Stimulated activated effector memory CD8-positive, alpha-beta T cell treated with anti-CD3 and anti-CD28 coated beads, Interleukin-12 subunit alpha, Interleukin-12 subunit beta, amount 100 ng/mL, for 72 hours (primary cell): ENCODE results near the gene KCNH4.
"Not testable (repeated sequence)": the region's sequence is repeated elsewhere in the genome, so short reads cannot be mapped to it uniquely, and the experiment has no call there.

Source experiments
- ATAC-seq: fragments of 150-1000 bp; cut with Tn5 transposase; 2 replicates; pipeline ENCODE4 v1.10.0; 2021
- DNase-seq, 2 donors: peaks; one replicate each; pipeline ENCODE4 v3.0.0; 2021 to 2022; ENCODE audit warnings: low spot score in 2 of 2
- H3K27ac Mint-ChIP-seq: one replicate; pipeline ENCODE4 v1.8.0; 2022; ENCODE audit warnings: mild to moderate bottlenecking, mixed read lengths
- H3K36me3 Mint-ChIP-seq: one replicate; pipeline ENCODE4 v1.8.0; 2022; ENCODE audit warnings: mild to moderate bottlenecking, mixed read lengths
- H3K4me1 Mint-ChIP-seq: one replicate; pipeline ENCODE4 v1.8.0; 2022; ENCODE audit warnings: mixed read lengths
- H3K4me3 Mint-ChIP-seq: one replicate; pipeline ENCODE4 v1.8.0; 2022; ENCODE audit warnings: mild to moderate bottlenecking, mixed read lengths
- H3K9me3 Mint-ChIP-seq: one replicate; pipeline ENCODE4 v1.8.0; 2022; ENCODE audit warnings: mixed read lengths

Gene KCNH4

DNA sequence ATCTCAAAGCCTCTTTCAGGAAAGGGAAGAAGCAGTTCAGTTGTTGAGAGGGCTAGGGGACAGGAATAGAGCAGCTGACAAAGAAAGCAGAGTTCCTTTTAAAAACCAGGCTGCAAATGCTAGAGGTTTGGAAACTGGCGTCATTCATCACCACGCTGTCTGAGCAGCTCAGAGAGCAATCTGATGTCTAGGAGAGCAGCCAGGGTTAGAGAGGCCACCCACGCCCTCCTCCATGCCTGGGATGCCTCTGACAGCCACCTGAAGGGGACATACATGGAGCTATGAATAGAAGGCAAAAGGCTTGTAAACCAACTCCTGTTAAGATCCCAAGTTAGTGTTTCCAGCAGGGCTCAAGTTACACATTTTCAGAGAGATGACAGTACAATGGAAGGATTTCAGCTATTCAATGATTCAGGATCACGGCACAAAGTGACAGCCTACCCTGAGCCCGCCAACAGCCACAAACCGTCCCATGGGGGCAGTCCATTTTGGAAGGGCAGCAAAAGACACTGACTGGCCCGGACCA, 38.5 kb downstream of the KCNH4 start:
- ATAC-seq (no peak), DNase-seq (no peak)
- H3K9me3 Mint-ChIP-seq: no peaks in the 10 kb centered on the region
- peak overlapping the region; percentile 9 for H3K27ac Mint-ChIP-seq
- peaks cover 48% of the 10 kb centered on the region for H3K4me1 Mint-ChIP-seq
- peaks cover 69% of the 10 kb centered on the region for H3K36me3 Mint-ChIP-seq
- H3K4me3 Mint-ChIP-seq: no peak overlapping the region

DNA sequence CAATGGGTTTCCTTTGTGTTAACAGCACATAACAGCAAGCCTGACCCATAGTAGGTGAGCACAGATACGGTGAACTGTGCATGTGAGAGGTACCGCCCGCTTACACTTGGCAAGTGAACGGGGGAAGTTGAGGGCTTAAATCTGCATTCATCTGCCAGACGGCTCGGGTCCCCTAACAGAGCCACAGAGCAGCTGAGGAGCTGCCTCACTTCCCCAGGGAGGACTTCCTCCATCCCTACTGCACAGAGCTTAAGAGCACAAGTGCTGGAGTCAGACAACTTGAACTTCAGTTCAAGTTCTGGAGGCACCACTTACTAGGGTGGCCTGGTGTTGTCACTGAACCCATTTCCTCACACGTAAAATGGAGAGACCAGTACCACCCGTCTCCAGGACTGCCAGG, 39.6 kb downstream of the KCNH4 start:
- Mint-ChIP-seq H3K4me1 (peaks cover 43% of the 10 kb centered on the region), H3K27ac (no peak overlapping the region), H3K36me3 (peaks cover 69% of the 10 kb centered on the region), H3K4me3 (no peak overlapping the region), H3K9me3 (no peaks in the 10 kb centered on the region)
- ATAC-seq (no peak), DNase-seq (no peak)

DNA sequence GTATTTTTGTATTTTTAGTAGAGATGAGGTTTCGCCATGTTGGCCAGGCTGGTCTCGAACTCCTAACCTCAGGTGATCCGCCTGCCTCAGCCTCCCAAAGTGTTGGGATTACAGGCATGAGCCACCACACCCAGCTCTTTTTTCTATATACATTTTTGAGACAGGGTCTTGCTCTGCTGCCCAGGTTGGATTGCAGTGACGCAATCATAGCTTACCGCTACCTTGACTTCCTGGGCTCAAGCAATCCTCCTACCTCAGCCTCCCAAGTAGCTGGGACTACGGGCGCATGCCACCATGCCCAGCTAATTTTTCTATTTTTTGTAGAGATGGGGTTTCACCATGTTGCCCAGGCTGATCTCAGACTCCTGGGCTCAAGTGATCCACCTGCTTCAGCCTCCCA, 40.3 kb downstream of the KCNH4 start:
- not testable (repeated sequence) for H3K27ac Mint-ChIP-seq, ATAC-seq, H3K9me3 Mint-ChIP-seq, H3K4me3 Mint-ChIP-seq, DNase-seq
- Mint-ChIP-seq H3K4me1 (peaks cover 50% of the 10 kb centered on the region), H3K36me3 (peaks cover 68% of the 10 kb centered on the region)

DNA sequence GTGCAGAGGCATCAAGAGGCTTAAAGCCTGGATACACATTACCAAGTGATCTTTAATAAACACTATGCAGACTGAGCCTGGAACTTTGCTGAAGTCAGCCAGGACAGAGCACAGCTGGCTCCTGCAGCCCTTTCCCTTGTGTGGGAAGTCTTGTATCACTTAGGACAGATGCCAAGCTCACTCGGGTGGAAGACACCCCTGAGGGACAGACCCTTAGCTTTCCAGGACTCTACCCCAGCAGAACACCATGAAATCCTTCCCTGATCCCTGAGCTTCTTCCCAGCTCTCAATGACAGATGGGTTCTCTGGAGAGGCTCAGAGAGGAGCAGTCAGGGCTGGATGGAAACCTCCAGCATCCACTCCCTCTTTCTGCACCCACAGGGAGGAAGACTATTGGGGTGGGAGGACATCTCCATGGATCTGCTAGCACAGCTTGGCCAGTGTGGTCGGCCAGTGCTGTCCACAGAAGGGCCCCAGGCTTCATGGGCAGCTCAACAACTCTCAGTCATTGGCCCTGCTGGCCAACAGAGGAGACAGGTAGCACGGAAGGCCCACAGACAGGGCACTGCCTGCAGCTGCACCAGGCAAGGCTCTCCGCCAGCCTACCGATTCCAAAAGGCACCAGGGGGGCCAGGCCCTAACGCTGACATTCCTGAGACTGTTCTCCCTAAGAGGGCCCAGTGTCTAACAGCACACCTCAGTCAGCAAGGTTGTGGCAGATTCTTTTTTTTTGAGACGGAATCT, 42.0 kb downstream of the KCNH4 start:
- Mint-ChIP-seq H3K36me3 (peaks cover 63% of the 10 kb centered on the region), H3K4me3 (no peak overlapping the region)

DNA sequence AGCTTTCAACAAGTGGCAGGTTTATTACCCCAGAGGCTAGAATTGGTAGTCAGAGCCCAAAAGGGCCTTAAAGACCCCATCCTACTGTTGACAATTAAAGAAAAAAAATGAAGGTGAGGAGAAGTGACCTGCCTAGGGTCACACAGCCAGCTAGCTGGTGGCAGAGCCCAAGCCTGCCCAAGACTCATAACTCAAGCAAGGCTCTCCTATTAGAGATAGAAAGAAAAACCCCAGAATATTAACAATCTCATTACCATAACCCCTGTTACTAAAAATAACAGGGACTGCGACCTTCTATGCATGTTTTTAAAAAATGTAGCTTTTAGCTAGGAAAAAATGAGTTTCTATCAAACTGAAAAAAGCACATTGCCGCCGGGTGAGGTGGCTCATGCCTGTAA, 44.3 kb downstream of the KCNH4 start:
- H3K9me3 Mint-ChIP-seq: no peaks in the 10 kb centered on the region
- H3K27ac Mint-ChIP-seq: peak overlapping the region; percentile 90
- no peak for DNase-seq
- H3K36me3 Mint-ChIP-seq: peaks cover 54% of the 10 kb centered on the region
- peaks cover 61% of the 10 kb centered on the region for H3K4me1 Mint-ChIP-seq
- ATAC-seq: no peak
- no peak overlapping the region for H3K4me3 Mint-ChIP-seq

More for the DNA sequence above, 42.0 kb downstream of the KCNH4 start:
- no peak for ATAC-seq
- Mint-ChIP-seq H3K4me1 (peaks cover 54% of the 10 kb centered on the region), H3K27ac (peak overlapping the region; percentile 65), H3K9me3 (no peaks in the 10 kb centered on the region)
- DNase-seq: no peak

DNA sequence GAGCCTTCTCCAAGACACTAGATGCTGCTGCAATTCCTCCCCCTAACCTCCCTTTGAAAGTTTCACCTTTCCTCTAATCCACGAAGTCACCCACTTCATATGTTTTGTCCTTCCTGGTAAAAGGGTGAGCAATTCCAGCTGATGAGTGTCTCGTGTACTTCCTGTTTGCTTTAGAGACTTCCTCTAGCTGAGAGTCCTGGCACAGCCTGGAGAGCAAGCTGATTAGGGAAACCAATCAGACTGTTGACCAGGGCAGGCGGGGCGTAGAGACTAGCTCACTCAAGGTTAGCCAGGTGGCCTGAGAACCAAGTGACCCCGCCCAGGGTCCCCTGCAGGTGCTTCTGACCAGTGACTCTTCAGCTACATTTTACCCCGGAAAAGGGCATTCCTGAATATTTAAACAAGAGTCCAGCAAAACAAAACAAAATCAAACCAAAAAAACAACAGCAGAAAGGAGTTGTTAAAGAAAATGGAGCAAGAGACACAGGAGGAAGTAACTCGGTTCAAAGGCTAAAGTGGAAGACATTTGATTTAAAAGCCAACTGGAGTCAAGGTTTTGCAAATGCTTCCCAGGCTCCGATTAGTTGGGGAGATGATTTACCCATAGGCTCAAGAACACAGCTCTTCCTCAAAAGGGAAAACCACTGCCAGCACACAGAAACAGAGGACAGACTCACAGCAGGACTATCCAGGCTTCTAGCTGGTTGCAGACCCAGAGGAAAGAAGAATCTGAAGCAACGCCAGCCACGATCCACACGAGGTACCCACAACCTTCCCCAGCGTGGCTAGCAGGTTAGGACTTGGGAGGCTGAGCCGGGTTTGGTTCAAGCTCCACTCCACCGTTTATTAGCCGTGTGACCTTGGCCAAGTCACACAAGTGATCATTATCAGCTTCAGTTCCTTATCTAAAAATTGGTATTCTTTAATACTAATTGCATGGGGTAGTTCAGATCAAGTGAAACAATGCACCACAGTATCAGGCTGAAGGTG, 45.0 kb downstream of the KCNH4 start:
- no peak for DNase-seq
- Mint-ChIP-seq H3K36me3 (peaks cover 53% of the 10 kb centered on the region), H3K4me3 (no peak overlapping the region), H3K9me3 (no peaks in the 10 kb centered on the region), H3K27ac (peak overlapping the region; percentile 90), H3K4me1 (peaks cover 64% of the 10 kb centered on the region)
- ATAC-seq: no peak

DNA sequence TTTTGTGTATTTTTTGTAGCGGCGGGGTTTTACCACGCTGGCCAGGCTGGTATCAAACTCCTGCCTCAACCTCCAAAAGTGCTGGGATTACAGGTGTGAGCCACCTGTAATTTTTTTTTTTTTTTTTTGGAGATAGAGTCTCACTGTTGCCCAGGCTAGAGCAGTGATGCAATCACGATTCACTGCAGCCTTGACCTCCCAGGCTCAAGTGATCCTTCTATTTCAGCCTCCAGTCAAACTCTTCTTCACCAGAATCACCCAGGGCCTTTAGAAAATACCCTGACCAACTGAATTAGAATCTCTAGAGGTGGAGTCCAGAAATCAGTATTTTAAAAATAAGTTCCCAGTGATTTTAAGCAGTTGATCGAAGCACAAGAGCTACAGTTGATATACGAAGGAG, 45.8 kb downstream of the KCNH4 start:
- H3K36me3 Mint-ChIP-seq: peaks cover 56% of the 10 kb centered on the region
- ATAC-seq: no peak
- H3K4me1 Mint-ChIP-seq: peaks cover 72% of the 10 kb centered on the region
- no peak overlapping the region for H3K4me3 Mint-ChIP-seq
- peak overlapping the region; percentile 90 for H3K27ac Mint-ChIP-seq
- no peaks in the 10 kb centered on the region for H3K9me3 Mint-ChIP-seq
- DNase-seq: no peak

DNA sequence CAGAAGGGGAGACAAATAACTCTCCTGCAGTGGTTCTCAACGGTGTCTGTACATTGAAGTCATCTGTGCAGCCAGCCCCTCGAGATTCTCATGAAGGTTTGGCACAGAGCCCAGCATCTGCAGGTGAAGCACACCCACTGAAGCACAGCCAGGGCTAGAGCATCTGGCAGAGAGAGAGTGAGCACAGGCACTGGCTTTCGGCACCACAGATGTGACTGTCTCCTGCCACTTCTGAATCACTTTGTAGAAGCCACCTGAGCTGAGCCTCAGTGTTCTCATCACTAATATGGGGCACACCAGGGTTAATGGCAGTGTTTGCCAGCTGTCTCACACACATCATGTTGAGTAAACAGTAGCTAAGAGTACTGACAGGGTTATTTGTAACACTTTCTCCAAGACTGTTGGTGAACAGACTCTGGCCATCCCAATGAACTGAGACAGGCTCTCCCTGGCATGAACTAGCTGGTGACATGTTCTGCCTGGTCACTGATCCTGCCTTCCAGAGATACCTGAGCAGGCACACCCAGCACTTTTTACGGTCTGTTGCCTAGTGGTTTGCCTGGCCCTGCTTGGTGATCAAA, 47.4 kb downstream of the KCNH4 start:
- H3K9me3 Mint-ChIP-seq: no peaks in the 10 kb centered on the region
- peak; percentile 83 for ATAC-seq
- H3K4me3 Mint-ChIP-seq: no peak overlapping the region
- H3K27ac Mint-ChIP-seq: peak overlapping the region; percentile 77
- no peak for DNase-seq
- H3K36me3 Mint-ChIP-seq: peaks cover 72% of the 10 kb centered on the region
- H3K4me1 Mint-ChIP-seq: peaks cover 66% of the 10 kb centered on the region

DNA sequence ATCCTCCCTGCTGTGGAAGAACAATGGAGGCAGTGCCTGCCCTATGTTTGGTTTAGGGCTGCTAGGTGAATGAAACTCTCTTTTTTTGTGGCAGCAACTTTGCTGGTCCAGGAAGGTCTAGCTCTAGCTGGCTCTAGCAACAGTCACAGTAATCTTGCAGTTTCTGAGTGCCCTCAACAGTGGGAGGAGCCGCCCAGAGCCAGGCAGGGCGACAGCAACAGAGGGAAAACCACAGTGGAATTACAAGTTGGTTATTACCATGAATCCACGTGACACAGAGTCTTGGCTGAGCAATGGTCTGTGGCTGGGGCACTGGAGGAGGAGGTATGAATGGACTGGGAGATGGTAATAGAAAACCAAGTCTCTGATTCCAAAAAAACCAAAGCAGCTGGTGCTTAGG, 48.0 kb downstream of the KCNH4 start:
- Mint-ChIP-seq H3K27ac (peak overlapping the region; percentile 77), H3K4me3 (peak overlapping the region; percentile 7), H3K4me1 (peaks cover 64% of the 10 kb centered on the region), H3K36me3 (peaks cover 78% of the 10 kb centered on the region), H3K9me3 (no peaks in the 10 kb centered on the region)
- DNase-seq (no peak), ATAC-seq (peak; percentile 86)

DNA sequence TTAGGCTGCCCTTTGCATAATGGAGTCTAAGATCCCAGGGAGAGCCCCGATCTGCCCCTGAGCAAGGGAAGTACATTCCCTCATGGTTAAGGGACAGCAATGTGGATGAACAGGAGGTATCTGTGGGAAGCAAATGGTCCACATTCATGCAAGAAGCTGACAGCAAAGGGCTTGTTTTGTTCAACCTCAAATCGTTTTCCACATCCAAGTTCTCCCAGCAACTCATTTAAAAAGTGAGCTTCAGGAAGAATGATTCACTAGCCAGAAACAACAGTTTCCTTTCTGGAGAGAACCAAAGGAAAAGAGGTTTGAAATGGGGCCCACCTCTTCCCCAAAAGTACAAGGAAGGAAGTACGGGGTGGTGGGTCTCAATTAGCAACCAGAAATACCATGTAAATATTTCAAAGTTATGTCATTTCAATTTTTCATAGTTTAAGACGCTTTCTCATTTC, 48.9 kb downstream of the KCNH4 start:
- ATAC-seq (no peak), DNase-seq (no peak)
- Mint-ChIP-seq H3K9me3 (no peaks in the 10 kb centered on the region), H3K4me1 (peaks cover 60% of the 10 kb centered on the region), H3K4me3 (no peak overlapping the region), H3K36me3 (peaks cover 80% of the 10 kb centered on the region), H3K27ac (peak overlapping the region; percentile 77)

DNA sequence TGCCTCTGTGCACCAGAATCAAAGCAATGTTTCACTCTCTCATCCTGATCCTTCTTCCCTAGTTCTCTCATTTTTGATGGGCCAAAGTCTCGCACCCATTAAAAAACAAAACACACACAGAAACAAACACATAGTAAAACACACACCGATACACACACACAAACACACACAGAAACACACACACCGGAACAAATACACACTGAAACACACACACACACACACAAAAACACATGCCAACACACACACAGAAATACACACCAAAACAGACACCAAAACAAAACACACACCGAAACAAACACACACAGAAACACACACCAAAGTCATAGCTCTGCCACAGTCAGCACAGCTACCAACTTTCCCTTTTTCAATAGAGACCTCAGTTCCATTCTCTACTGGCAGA, 49.7 kb downstream of the KCNH4 start:
- Mint-ChIP-seq H3K4me1 (peaks cover 56% of the 10 kb centered on the region), H3K27ac (peak overlapping the region; percentile 77), H3K9me3 (no peaks in the 10 kb centered on the region), H3K4me3 (no peak overlapping the region), H3K36me3 (peaks cover 80% of the 10 kb centered on the region)
- ATAC-seq (no peak), DNase-seq (no peak)

DNA sequence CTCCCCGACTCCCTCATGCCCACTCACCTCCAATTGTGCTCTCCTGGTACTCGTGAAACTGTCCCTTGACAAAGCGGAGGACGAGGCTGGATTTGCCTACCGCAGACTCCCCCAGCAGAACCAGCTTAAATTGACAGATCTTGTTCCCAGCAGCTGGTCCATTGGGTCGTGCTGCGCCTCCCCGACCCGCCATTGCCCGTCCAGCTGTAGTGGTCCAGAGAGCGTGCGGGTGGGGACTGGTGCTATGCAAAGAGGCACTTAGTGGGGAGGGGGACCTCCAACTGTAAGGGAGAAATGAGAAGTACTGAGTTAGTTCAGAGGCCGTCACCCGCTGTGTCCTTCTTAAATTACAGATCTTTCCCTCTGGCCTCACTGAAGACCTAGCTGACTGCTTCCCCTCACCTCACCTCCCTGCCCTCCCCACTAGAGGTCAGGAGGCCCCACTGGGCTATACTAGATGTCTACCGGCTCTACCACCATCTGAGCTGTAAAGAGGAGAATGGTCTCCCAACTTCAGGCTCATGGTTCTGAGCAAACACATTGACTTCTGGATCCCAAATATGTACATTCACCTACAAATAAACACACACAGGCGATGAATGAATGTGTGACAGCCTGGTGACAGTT, 50.5 kb downstream of the KCNH4 start:
- peaks cover 80% of the 10 kb centered on the region for H3K36me3 Mint-ChIP-seq
- ATAC-seq (no peak), DNase-seq (no peak)
- H3K9me3 Mint-ChIP-seq: no peaks in the 10 kb centered on the region
- H3K4me1 Mint-ChIP-seq: peaks cover 48% of the 10 kb centered on the region
- H3K4me3 Mint-ChIP-seq: no peak overlapping the region
- peak overlapping the region; percentile 77 for H3K27ac Mint-ChIP-seq

DNA sequence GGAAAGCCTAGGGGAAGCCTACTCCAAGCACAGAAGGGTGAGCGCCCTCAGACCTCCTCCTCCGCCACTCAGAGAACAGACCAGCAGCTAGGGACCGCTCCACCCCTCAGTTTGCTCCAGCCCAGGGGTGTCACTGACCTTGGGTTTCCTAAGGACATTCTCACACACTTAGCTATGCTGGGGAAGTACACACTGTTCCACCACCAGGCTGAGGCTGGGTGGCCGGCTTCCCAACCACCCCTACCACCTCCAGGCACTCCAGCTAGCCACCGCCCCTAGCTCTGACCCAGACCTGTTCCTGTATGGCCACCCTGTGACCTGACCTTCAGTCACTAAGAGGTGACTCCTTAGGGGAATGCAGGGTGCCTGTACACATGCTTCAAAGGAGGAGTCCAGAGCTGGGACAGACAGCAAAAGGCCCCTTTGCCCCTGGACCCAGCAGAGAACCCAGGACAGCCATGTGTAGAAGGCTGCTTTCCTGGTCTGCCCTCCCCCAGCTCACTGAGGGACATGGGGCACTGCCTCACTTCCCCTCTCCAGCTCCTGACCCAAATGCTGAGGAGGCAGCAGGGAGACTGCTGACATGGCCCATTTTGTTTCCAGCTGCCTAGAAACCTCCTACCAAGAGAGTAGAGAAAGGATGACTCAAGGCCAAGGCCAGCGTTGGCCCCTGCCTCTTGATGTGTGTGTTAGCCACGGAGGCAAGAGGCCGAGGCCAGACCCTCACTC, 51.7 kb downstream of the KCNH4 start:
- no peaks in the 10 kb centered on the region for H3K9me3 Mint-ChIP-seq
- ATAC-seq (no peak), DNase-seq (no peak)
- peaks cover 47% of the 10 kb centered on the region for H3K4me1 Mint-ChIP-seq
- H3K4me3 Mint-ChIP-seq: no peak overlapping the region
- peaks cover 82% of the 10 kb centered on the region for H3K36me3 Mint-ChIP-seq
- H3K27ac Mint-ChIP-seq: peak overlapping the region; percentile 81

DNA sequence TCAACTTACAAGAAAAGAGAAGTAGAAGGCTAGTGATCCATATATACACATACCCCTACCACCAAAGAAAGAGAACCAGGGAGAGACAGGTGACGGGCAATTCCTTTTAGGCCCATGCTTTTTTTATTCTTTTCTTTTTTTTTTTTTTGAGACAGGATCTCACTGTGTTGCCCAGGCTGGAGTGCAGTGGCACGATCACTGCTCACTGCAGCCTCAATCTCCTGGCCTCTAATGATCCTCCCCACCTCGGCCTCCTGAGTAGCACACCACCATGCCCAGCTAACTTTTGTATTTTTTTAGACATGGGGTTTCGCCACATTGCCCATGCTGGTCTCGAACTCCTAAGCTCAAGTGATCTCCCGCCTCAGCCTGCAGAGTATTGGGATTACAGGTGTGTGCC, 53.5 kb downstream of the KCNH4 start:
- DNase-seq: no peak

More for the DNA sequence above, 53.5 kb downstream of the KCNH4 start:
- ATAC-seq: no peak
- no peak overlapping the region for H3K4me3 Mint-ChIP-seq
- H3K36me3 Mint-ChIP-seq: peaks cover 84% of the 10 kb centered on the region
- H3K4me1 Mint-ChIP-seq: peaks cover 31% of the 10 kb centered on the region
- no peaks in the 10 kb centered on the region for H3K9me3 Mint-ChIP-seq
- no peak overlapping the region for H3K27ac Mint-ChIP-seq
